ENCODE data around the gene NDST4. TPM values are rescaled to one million over a fixed set of nuclear protein-coding genes. Genes with fewer than 3 reads are reported as not detected.

Gene NDST4
- total and polyA plus RNA-seq, 2 donors (not counting 1 experiment from before 2014, with no cell fraction given) = not detected

DNA sequence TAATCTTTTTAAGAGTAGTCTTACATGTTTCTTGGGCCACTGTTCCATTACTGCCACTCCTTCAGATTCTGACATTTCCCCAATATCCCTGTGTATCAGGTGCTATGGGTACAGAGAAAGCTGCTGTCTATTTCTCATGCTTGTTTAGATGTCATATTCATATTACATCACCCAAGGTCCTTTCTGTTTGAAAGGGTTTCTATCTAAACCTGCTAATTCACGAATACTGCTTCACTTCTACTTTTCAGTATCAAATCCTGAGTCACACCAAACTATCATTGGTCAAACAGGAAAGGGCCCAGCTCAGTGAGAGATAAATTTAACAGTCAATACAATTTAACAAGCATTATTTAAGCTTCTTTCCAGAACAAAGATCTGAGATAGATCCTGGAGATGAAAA lies 273.4 kb downstream of the NDST4 start:
- Histone ChIP-seq H3K27ac (ENCODE audit: insufficient read depth, low read length) (no peak overlapping the region), H3K9ac (ENCODE audit: insufficient read depth, low read length) (no peak overlapping the region), H3K4me2 (ENCODE audit: extremely low read depth, insufficient read depth, low read length) (no peak overlapping the region), H3K27me3 (ENCODE audit: control insufficient read depth, insufficient read depth, low read length) (no peaks in the 10 kb centered on the region), H3K9me3 (ENCODE audit: control insufficient read depth, insufficient read depth, low read depth, low read length) (no peaks in the 10 kb centered on the region), H2AFZ (ENCODE audit: low read length) (no peak overlapping the region), H3K4me3 (replicated peaks in 1 of 4; ENCODE audit: control extremely low read depth in 1 of 4, insufficient read depth in 1 of 4, low read depth in 3 of 4, low read length in 4 of 4) (no peak overlapping the region), H3K4me1 (ENCODE audit: control insufficient read depth, extremely low read depth, insufficient read depth, low read length) (no peaks in the 10 kb centered on the region), H3K36me3 (ENCODE audit: control insufficient read depth, insufficient read depth, low read length) (no peaks in the 10 kb centered on the region), H4K20me1 (ENCODE audit: control insufficient read depth, extremely low read depth, insufficient read depth, low read length) (no peaks in the 10 kb centered on the region), H3K79me2 (ENCODE audit: control insufficient read depth, insufficient read depth, low read length) (no peaks in the 10 kb centered on the region)
- no peak for DNase-seq (ENCODE audit: low read depth in 2 of 2)
- TF ChIP-seq, protein P1, sequence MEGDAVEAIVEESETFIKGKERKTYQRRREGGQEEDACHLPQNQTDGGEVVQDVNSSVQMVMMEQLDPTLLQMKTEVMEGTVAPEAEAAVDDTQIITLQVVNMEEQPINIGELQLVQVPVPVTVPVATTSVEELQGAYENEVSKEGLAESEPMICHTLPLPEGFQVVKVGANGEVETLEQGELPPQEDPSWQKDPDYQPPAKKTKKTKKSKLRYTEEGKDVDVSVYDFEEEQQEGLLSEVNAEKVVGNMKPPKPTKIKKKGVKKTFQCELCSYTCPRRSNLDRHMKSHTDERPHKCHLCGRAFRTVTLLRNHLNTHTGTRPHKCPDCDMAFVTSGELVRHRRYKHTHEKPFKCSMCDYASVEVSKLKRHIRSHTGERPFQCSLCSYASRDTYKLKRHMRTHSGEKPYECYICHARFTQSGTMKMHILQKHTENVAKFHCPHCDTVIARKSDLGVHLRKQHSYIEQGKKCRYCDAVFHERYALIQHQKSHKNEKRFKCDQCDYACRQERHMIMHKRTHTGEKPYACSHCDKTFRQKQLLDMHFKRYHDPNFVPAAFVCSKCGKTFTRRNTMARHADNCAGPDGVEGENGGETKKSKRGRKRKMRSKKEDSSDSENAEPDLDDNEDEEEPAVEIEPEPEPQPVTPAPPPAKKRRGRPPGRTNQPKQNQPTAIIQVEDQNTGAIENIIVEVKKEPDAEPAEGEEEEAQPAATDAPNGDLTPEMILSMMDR (conservative IDR thresholded peaks at IDR 0.05 in 1 of 2, IDR thresholded peaks at IDR 0.05 in 1 of 2; ENCODE audit: low read depth in 1 of 2, low read length in 2 of 2) = no peak
- TF ChIP-seq EZH2 (IDR thresholded peaks at IDR 0.05; ENCODE audit: low read length, missing control alignments) = no peak

DNA sequence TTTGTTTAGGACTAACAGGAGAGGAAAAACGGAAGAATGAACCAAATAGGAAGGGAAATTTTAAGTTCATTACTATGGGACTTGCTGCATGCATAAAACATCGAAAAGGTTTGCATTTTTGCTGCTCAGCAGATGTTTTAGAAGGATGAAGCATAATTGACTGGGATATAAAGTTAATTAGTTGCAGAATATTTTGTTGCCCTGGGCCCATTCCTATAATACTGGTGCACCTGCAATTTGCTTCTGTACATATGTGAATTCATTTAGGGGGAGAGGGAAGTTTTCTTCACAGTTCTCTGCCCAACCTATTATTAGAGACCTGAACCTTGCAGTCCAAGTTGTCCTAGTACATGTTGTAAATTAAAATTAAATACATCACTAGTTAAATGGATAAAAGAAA lies 282.8 kb downstream of the NDST4 start:
- no peak for DNase-seq (ENCODE audit: low read depth in 2 of 2)
- no peaks in the 10 kb centered on the region for H3K36me3 ChIP-seq (ENCODE audit: control insufficient read depth, insufficient read depth, low read length)

DNA sequence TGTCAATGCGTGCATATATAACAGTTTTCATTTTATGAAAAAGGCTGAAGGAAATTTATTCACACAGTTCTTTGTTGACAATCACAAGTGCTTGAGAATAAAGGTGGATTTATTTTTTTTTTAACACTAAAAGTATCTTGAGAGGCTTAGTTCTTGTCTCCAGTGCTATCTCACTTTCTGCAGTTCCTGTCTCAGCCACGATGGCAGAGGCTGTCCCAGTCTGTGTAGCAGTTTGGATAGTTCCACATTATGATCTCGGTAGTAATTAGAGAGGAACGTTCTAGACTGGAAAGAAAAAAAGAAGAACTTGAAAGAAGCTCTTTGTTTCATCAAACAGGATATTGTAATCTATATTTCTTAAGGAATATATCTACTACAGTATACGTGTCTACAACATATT lies 285.8 kb downstream of the NDST4 start:
- H4K20me1 ChIP-seq (ENCODE audit: control insufficient read depth, extremely low read depth, insufficient read depth, low read length) = no peaks in the 10 kb centered on the region
- no peaks in the 10 kb centered on the region for H3K4me1 ChIP-seq (ENCODE audit: control insufficient read depth, extremely low read depth, insufficient read depth, low read length)
- H3K4me2 ChIP-seq (ENCODE audit: extremely low read depth, insufficient read depth, low read length) = no peak overlapping the region
- no peak overlapping the region for H3K9ac ChIP-seq (ENCODE audit: insufficient read depth, low read length)
- no peaks in the 10 kb centered on the region for H3K36me3 ChIP-seq (ENCODE audit: control insufficient read depth, insufficient read depth, low read length)
- no peak overlapping the region for H3K27ac ChIP-seq (ENCODE audit: insufficient read depth, low read length)
- no peak overlapping the region for H3K4me3 ChIP-seq (replicated peaks in 1 of 4; ENCODE audit: control extremely low read depth in 1 of 4, insufficient read depth in 1 of 4, low read depth in 3 of 4, low read length in 4 of 4)
- no peaks in the 10 kb centered on the region for H3K79me2 ChIP-seq (ENCODE audit: control insufficient read depth, insufficient read depth, low read length)
- no peaks in the 10 kb centered on the region for H3K9me3 ChIP-seq (ENCODE audit: control insufficient read depth, insufficient read depth, low read depth, low read length)
- TF ChIP-seq, protein P1 (conservative IDR thresholded peaks at IDR 0.05 in 1 of 2, IDR thresholded peaks at IDR 0.05 in 1 of 2; ENCODE audit: low read depth in 1 of 2, low read length in 2 of 2) = no peak
- TF ChIP-seq EZH2 (IDR thresholded peaks at IDR 0.05; ENCODE audit: low read length, missing control alignments) = no peak
- H3K27me3 ChIP-seq (ENCODE audit: control insufficient read depth, insufficient read depth, low read length) = no peaks in the 10 kb centered on the region
- no peak for DNase-seq (ENCODE audit: low read depth in 2 of 2)
- H2AFZ ChIP-seq (ENCODE audit: low read length) = no peak overlapping the region

More for the DNA sequence above, 282.8 kb downstream of the NDST4 start:
- Histone ChIP-seq H3K4me3 (replicated peaks in 1 of 4; ENCODE audit: control extremely low read depth in 1 of 4, insufficient read depth in 1 of 4, low read depth in 3 of 4, low read length in 4 of 4) (no peak overlapping the region), H4K20me1 (ENCODE audit: control insufficient read depth, extremely low read depth, insufficient read depth, low read length) (no peaks in the 10 kb centered on the region), H3K4me1 (ENCODE audit: control insufficient read depth, extremely low read depth, insufficient read depth, low read length) (no peaks in the 10 kb centered on the region), H3K27me3 (ENCODE audit: control insufficient read depth, insufficient read depth, low read length) (no peaks in the 10 kb centered on the region), H3K9ac (ENCODE audit: insufficient read depth, low read length) (no peak overlapping the region), H3K27ac (ENCODE audit: insufficient read depth, low read length) (no peak overlapping the region), H3K4me2 (ENCODE audit: extremely low read depth, insufficient read depth, low read length) (no peak overlapping the region), H3K9me3 (ENCODE audit: control insufficient read depth, insufficient read depth, low read depth, low read length) (no peaks in the 10 kb centered on the region), H3K79me2 (ENCODE audit: control insufficient read depth, insufficient read depth, low read length) (no peaks in the 10 kb centered on the region), H2AFZ (ENCODE audit: low read length) (no peak overlapping the region)
- TF ChIP-seq EZH2 (IDR thresholded peaks at IDR 0.05; ENCODE audit: low read length, missing control alignments) = no peak
- TF ChIP-seq, protein P1 (conservative IDR thresholded peaks at IDR 0.05 in 1 of 2, IDR thresholded peaks at IDR 0.05 in 1 of 2; ENCODE audit: low read depth in 1 of 2, low read length in 2 of 2) = no peak
